NCI-H345 treated with DMSO at 0.1 percent for 48 hours (cell line): ENCODE data around the gene SPRR2D.
"Not testable (repeated sequence)": the region's sequence is repeated elsewhere in the genome, so short reads cannot be mapped to it uniquely, and the experiment has no call there.

Experiments used
- DNase-seq: peaks from one replicate; lab custom pipeline; 2025; ENCODE audit not compliant: unreplicated experiment; lab: John Stamatoyannopoulos, UW

The SPRR2D gene

DNA sequence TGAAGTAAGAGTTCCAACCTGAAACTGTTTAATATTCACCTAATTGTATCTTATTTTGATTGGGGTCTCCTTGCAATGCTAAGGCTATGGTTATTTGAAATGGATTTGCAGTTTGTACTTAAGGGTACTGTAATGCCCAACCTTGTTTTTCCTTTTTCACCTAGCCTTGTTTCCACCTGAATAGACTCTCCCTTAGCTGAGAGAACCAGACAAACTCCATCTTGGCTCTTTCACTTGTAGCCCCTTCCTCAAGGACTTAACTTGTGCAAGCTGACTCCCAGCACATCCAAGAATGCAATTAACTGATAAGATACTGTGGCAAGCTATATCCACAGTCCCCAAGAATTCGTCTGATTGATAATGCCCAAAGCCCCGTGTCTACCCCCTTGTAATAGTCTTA lies 19.1 kb downstream of the SPRR2D start:
- DNase-seq: not testable (repeated sequence)

DNA sequence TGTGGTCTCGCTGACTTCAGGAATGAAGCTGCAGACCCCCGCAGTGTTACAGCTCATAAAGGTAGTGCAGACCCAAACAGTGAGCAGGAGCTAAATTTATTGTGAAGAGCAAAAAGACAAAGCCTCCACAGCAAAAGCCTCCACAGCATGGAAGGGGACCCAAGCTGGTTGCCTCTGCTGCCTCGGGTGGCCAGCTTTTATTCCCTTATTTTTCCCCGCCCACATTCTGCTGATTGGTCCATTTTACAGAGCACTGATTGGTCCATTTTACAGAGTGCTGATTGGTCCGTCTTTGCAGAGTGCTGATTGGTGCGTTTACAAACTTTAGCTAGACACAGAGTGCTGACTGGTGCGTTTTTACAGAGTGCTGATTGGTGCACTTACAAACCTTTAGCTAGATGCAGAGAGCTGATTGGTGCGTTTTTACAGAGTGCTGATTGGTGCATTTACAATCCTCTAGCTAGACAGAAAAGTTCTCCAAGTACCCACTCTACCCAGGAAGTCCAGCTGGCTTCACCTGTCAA lies 29.6 kb downstream of the SPRR2D start:
- not testable (repeated sequence) for DNase-seq

DNA sequence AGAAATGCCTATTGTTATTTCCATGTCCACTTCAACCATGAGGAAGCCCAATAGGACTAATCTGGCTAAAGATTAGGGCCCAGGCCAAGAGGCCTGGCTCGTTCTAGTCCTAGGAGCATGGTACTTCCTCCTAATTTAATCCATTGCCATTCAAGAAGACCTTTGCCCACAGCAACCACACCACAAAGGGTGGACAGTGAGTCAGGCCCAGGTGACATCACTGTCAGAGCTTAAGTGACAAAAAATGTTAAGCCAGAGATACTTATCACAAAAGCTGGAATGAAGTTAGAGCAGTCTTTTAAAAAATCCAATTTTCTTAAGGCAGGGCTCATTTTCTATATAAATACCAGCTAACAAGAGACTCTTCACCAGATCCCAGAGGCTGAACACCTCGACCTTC lies 39.5 kb downstream of the SPRR2D start, which contains the start of gene SPRR3:
TSS of gene SPRR3 (plus strand) at position 368 of the 400 bp plus-strand sequence. CDS start 1,272 bp downstream, outside the sequence.
- no peak for DNase-seq

DNA sequence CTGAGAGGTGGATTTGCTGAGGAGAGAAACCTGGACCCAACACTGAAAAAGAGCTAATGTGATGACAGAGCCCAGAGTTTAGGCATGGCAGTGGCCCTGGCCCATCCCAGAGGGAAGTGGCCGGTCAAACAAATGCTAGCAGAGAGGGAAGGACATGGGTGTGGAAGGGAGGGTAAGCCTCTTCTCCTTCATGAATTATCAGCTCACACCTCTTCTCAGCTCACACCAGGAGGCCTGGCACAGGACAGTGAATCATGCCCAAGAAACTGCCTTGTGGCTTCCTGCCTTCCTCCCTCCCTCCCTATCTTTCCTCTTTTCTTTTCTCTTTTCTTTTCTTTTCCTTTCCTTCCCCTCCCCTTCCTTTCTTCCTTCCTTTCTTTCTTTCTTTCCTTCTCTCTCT lies 40.6 kb downstream of the SPRR2D start:
- DNase-seq: no peak

DNA sequence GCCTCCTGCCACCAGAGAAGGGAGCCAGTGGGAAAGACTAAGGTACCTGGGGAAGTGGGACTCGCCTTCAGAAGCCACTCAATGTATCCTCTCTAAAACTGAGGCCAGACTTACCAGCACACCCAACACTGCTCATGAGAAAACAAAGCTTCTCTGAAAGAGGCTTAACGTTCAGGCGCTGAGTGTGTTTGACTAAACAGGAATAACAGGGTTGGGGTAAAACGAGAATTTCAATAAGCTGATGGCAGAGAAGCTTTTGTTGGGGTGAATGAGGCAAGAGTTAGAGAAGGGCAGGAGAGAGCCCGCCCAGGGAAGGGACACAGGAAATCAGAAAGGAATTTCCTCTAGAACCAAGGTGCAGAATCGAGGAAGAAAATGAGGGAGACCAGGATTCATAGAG lies 41.1 kb downstream of the SPRR2D start:
- DNase-seq: no peak

DNA sequence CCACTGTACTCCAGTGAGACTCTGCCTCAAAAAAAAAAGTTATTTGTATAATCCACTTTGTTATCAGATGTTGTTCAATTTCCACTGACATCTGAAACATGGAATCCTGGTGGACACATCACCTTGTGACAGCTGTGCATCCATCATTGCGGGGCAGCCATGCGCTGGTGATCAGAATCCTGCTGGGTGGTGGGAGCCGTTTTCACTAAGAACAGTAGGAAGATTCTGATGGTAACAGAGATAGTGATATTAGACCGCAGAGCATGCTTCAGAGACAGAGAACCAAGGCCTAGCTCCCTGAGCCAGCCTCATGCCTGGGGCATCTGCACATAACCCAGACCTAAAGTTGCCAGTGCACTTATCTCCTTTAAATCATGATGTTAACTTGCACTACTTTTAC lies 42.4 kb downstream of the SPRR2D start:
- DNase-seq: no peak

DNA sequence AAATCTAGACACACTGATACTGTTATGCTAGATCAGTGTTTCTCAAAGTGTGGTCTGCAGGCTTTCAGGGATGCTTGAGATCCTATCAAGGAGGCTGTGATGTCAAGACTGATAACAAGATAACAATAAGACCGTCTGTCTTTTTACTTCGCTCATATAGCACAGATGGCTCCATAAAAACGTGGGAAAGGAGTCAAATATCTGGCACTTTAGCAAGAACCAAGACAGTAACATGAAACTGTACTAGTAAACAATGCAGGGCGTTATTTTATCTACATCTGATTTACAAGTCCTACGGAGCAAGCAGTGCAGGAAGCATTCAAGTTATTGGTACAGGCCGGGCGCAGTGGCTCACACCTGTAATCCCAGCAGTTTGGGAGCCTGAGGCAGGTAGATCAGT lies 43.0 kb downstream of the SPRR2D start:
- no peak for DNase-seq

DNA sequence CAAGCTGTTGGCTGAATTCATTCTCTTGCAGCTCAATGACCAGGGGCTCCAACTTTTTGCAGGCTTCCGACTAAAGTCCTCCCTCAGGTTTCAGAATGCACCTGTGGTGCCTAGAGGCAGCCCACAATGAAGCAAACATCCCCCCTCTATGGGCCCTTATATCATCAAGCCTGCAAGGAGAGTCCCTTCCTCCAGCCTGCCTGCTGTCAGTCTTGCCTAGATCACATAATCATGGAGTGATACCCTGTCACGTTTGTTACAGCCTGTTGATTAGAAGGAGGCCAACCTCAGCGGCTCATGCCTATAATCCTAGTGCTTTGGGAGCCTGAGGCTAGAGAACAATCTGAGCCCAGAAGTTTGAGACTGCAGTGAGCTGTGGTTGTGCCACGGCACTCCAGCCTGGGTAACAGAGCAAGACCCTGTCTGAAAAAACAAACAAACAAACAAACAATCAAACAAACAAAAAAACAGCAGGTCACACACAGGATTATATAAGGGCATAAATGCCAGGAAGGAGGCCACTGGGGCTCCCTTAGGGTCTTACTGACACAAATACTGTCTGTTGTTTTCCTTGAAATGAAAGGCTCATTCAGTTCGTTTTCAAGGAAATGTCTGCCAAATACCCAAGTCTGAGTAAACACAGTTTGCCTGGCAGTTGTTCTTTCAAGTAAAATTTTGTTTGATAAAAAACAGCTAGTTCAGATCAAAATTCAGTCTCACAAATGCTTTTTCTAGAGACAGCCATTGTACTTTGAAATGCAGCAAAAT lies 44.1 kb downstream of the SPRR2D start:
- no peak for DNase-seq

DNA sequence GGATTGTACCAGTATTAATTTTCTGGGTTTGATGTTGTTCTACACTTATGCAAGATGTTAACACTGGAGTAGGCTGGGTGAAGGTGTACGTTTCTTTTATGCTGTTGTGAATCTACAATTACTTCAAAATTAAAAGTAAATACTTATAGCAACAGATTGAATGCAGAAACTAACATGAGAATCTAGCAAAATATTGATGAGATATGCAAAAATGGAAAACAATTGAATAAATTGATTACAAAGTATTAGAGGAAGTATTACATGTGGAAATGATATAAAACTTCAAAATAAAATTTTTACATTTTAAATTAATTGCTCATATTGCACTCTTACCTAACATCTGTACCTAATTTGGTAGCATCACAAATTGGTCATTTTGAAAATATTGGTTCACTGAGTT lies 45.1 kb downstream of the SPRR2D start:
- no peak for DNase-seq

DNA sequence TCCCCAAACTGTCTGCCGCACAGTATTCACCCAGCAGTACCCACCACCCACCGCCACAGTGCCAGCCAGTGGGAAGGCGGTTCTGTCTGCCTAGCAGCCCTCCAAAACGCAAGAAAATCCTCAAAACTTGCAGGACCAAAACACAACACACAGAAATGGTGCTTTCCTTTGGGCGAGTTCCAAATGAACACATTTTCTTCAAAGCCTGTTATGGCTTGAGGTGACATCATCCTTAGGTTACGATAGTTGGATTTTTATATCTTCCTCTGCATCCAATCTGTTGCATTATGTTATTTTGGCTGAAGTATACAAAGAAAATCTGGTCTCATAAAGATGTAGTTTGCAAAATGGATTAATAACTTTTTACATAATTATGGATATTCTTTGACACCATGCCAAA lies 47.7 kb downstream of the SPRR2D start:
- no peak for DNase-seq
